ENCODE results near the gene WDR45. TPM values are rescaled to one million over a fixed set of nuclear protein-coding genes. Genes with fewer than 3 reads are reported as not detected.

WDR45 gene
- total and polyA plus RNA-seq, 10 of the 15 experiments (the other 5 are each of a cell fraction or from before 2014, with no cell fraction given) = 5.9 to 30.9 (median 20.6) TPM

DNA sequence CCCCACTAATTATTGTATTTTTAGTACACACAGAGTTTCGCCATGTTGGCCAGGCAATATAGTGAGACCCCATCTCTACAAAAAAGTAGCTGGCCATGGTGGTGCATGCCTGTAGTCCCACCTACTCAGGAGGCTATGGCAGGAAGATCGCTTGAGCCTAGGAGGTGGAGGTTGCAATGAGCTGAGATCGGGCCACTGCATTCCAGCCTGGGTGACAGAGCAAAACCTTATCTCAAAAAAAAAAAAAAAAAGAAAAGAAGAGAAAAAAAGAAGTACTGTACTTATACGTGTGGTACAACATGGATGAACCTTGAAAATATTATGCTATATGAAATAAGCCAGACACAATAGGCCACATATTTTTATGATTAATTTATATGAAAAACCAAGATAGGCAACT lies 9.9 kb upstream of the WDR45 start:
- no peak overlapping the region for H3K9ac ChIP-seq (ENCODE audit: control insufficient read depth, insufficient read depth, low read length)
- H3K4me1 ChIP-seq (ENCODE audit: control insufficient read depth, insufficient read depth, low read length) = no peaks in the 10 kb centered on the region
- H3K27ac ChIP-seq (ENCODE audit: control insufficient read depth, insufficient read depth) = no peak overlapping the region
- ChIA-PET SMC1A (ENCODE audit: uncharacterized antibody, unreplicated experiment) (no interaction called here), RAD21 (ENCODE audit: unreplicated experiment) (no interaction called here), POLR2A (no interaction called here), CTCF (no interaction called here)
- no TSS peak for BruUV-seq (replicated peaks)
- DNase-seq (ENCODE audit: low read depth, low spot score) = no peak
- H3K79me2 ChIP-seq (ENCODE audit: control insufficient read depth, insufficient read depth, low read length) = no peaks in the 10 kb centered on the region
- no peaks in the 10 kb centered on the region for H3K27me3 ChIP-seq (replicated peaks in 1 of 2; ENCODE audit: control insufficient read depth in 2 of 2, insufficient read depth in 2 of 2, low read length in 1 of 2)
- H3K4me3 ChIP-seq = no peak overlapping the region
- TF ChIP-seq CBX3 (IDR thresholded peaks at IDR 0.05; ENCODE audit: borderline replicate concordance, low read depth) (no peak), FOXM1 (IDR thresholded peaks at IDR 0.05; ENCODE audit: low read depth, low read length) (no peak), STAT1 (conservative IDR thresholded peaks at IDR 0.05) (no peak), TCF12 (IDR thresholded peaks at IDR 0.05; ENCODE audit: low read depth, low read length) (no peak)
- TF ChIP-seq, protein P1, sequence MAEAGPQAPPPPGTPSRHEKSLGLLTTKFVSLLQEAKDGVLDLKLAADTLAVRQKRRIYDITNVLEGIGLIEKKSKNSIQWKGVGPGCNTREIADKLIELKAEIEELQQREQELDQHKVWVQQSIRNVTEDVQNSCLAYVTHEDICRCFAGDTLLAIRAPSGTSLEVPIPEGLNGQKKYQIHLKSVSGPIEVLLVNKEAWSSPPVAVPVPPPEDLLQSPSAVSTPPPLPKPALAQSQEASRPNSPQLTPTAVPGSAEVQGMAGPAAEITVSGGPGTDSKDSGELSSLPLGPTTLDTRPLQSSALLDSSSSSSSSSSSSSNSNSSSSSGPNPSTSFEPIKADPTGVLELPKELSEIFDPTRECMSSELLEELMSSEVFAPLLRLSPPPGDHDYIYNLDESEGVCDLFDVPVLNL (IDR thresholded peaks at IDR 0.05; ENCODE audit: low read depth, low read length) = no peak
- no peak overlapping the region for H2AFZ ChIP-seq (ENCODE audit: control insufficient read depth, low read depth, low read length)
- WGBS (ENCODE audit: insufficient coverage, insufficient replicate concordance, low lambda C conversion rate, missing lambda C conversion rate) = 79% methylated on average over 4 of the region's 4 CpGs
- no peak for FAIRE-seq
- no peaks in the 10 kb centered on the region for H4K20me1 ChIP-seq (ENCODE audit: control insufficient read depth, insufficient read depth)
- intact Hi-C loops (cut with micrococcal nuclease; ENCODE audit: unreplicated experiment) = no loop called here
- no peak for ATAC-seq
- in situ Hi-C loops (cut with MboI) = no loop called here
- no peaks in the 10 kb centered on the region for H3K9me3 ChIP-seq (replicated peaks; ENCODE audit: control insufficient read depth, insufficient read depth, low read length)
- no peak overlapping the region for H3K4me2 ChIP-seq (ENCODE audit: control insufficient read depth, insufficient read depth)
- no peaks in the 10 kb centered on the region for H3K36me3 ChIP-seq (ENCODE audit: control insufficient read depth in 2 of 2, insufficient read depth in 2 of 2, low read length in 1 of 2)

DNA sequence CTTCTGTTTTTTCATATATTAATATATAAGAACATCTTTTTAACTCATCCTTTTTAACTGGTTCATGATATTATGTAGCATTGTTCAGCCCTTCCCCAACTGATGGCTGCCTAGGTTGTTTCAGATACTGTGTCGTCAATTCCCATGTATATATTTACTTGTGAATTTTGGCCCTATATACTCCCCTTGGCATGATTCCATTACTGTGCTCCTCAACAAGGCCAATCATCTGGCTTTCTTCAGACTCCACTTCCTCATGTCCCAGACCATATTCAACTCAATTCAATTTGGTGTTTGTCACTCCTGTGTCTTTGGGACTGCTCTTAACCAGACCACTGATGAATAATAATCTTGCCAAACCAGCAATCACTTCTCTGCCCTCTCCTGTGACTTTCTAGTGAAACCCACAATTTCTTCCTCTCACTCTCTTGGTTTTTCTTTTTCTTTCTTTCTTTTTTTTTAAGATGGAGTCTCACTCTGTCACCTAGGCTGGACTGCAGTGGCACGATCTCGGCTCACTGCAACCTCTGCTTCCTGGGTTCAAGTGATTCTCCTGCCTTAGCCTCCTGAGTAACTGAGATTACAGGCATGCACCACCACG lies 2.7 kb upstream of the WDR45 start:
- Histone ChIP-seq H3K4me3 (no peak overlapping the region), H3K9me3 (replicated peaks; ENCODE audit: control insufficient read depth, insufficient read depth, low read length) (no peaks in the 10 kb centered on the region), H4K20me1 (ENCODE audit: control insufficient read depth, insufficient read depth) (no peaks in the 10 kb centered on the region), H3K4me2 (ENCODE audit: control insufficient read depth, insufficient read depth) (no peak overlapping the region), H2AFZ (ENCODE audit: control insufficient read depth, low read depth, low read length) (no peak overlapping the region), H3K27ac (ENCODE audit: control insufficient read depth, insufficient read depth) (no peak overlapping the region), H3K27me3 (replicated peaks in 1 of 2; ENCODE audit: control insufficient read depth in 2 of 2, insufficient read depth in 2 of 2, low read length in 1 of 2) (no peaks in the 10 kb centered on the region), H3K9ac (ENCODE audit: control insufficient read depth, insufficient read depth, low read length) (no peak overlapping the region), H3K79me2 (ENCODE audit: control insufficient read depth, insufficient read depth, low read length) (no peaks in the 10 kb centered on the region; the same call in 1 of the 2 replicates), H3K36me3 (ENCODE audit: control insufficient read depth in 2 of 2, insufficient read depth in 2 of 2, low read length in 1 of 2) (no peaks in the 10 kb centered on the region), H3K4me1 (ENCODE audit: control insufficient read depth, insufficient read depth, low read length) (no peaks in the 10 kb centered on the region)
- no TSS peak for BruUV-seq (replicated peaks)
- POLR2A ChIA-PET = no interaction called here
- DNase-seq (ENCODE audit: low read depth, low spot score) (no peak), FAIRE-seq (no peak), ATAC-seq (no peak)
- SMC1A ChIA-PET (ENCODE audit: uncharacterized antibody, unreplicated experiment) = no interaction called here
- intact Hi-C loops (cut with micrococcal nuclease; ENCODE audit: unreplicated experiment) (no loop called here), in situ Hi-C loops (cut with MboI) (no loop called here)
- CTCF ChIA-PET = no interaction called here
- RAD21 ChIA-PET (ENCODE audit: unreplicated experiment) = no interaction called here
- 89% methylated on average over 4 of the region's 4 CpGs for WGBS (ENCODE audit: insufficient coverage, insufficient replicate concordance, low lambda C conversion rate, missing lambda C conversion rate)
- TF ChIP-seq ESRRA (IDR thresholded peaks at IDR 0.05; ENCODE audit: low read length) = no peak
- TF ChIP-seq, protein P2, sequence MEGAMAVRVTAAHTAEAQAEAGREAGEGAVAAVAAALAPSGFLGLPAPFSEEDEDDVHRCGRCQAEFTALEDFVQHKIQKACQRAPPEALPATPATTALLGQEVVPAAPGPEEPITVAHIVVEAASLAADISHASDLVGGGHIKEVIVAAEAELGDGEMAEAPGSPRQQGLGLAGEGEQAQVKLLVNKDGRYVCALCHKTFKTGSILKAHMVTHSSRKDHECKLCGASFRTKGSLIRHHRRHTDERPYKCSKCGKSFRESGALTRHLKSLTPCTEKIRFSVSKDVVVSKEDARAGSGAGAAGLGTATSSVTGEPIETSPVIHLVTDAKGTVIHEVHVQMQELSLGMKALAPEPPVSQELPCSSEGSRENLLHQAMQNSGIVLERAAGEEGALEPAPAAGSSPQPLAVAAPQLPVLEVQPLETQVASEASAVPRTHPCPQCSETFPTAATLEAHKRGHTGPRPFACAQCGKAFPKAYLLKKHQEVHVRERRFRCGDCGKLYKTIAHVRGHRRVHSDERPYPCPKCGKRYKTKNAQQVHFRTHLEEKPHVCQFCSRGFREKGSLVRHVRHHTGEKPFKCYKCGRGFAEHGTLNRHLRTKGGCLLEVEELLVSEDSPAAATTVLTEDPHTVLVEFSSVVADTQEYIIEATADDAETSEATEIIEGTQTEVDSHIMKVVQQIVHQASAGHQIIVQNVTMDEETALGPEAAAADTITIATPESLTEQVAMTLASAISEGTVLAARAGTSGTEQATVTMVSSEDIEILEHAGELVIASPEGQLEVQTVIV (IDR thresholded peaks at IDR 0.05; ENCODE audit: borderline replicate concordance, partially characterized antibody) = no peak
- TF ChIP-seq FOXM1 (IDR thresholded peaks at IDR 0.05; ENCODE audit: low read depth, low read length) = no peak
- TF ChIP-seq, protein P3, sequence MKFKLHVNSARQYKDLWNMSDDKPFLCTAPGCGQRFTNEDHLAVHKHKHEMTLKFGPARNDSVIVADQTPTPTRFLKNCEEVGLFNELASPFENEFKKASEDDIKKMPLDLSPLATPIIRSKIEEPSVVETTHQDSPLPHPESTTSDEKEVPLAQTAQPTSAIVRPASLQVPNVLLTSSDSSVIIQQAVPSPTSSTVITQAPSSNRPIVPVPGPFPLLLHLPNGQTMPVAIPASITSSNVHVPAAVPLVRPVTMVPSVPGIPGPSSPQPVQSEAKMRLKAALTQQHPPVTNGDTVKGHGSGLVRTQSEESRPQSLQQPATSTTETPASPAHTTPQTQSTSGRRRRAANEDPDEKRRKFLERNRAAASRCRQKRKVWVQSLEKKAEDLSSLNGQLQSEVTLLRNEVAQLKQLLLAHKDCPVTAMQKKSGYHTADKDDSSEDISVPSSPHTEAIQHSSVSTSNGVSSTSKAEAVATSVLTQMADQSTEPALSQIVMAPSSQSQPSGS (IDR thresholded peaks at IDR 0.05; ENCODE audit: low read length) = no peak
- no peak for TF ChIP-seq TBL1XR1 (IDR thresholded peaks at IDR 0.05; ENCODE audit: low read depth, low read length)
- no peak for TF ChIP-seq CHD4 (IDR thresholded peaks at IDR 0.05)
- no peak for TF ChIP-seq ATF7 (IDR thresholded peaks at IDR 0.05; ENCODE audit: low read depth)

Data from GM12878 (cell line).